Retinal pigment epithelial cell (primary cell): ENCODE measurements around the gene POLR1A.

Experiments used
- DNase-seq: peaks from one replicate; pipeline ENCODE4 v3.0.0-alpha.2; 2010; ENCODE audit warnings: low read depth
- H3K4me3 ChIP-seq: 2 replicates; pipeline ENCODE4 v1.5.1; 2011; ENCODE audit warnings: mild to moderate bottlenecking, low read length, control low read depth, moderate library complexity
- TF ChIP-seq, protein P1 (sequence below): conservative IDR thresholded peaks from 2 replicates; pipeline ENCODE4 v1.5.1; 2011; ENCODE audit warnings: low read depth, low read length, control low read depth, inconsistent platforms

The POLR1A gene

DNA sequence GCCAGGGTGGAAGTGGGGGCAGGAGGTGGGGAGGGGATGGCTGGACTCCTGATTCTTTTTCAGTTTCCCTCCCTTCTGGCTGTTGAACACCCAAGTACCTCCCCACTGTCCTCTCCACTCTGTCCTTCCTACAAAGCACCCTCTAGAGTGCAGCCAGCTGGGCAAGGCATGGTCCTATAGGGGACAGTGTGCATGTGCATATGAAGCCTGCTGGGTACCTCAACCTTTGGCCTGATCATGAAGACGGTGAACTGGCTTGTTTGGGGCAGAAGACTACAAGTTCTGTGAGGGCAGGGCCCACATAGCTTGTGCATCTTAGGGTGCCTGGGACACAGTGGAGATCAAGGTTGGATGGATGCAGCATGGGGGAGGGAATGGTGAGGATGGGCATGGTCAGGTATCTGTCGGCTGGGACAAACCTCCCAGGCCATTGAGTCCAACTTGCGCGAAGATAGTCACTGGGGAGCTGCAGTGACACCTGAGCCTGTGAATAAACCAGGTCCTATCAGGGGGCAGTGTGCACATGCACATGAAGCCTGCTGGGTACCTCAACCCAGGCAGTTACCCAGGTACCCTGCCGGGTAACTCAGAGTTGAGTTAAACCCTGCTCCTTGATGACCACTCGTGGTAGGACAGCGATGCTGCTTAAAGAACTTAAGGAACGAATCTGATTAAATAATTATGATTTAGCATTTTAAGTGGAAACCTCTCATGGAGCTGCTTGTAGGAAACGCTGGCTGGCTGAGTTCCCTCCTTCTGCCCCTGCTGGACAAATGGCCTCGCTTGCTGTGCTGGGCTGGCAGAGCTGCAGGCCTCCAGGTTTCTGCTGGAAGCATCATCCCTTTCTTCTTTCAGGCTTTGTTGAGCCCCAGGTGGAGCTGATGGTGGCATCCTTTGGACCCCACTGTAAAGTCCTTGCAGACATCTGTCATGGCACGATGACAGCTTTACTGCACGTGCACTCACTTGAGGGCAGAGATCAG lies 84.0 kb downstream of the POLR1A start:
- DNase-seq: no peak
- TF ChIP-seq, protein P1, sequence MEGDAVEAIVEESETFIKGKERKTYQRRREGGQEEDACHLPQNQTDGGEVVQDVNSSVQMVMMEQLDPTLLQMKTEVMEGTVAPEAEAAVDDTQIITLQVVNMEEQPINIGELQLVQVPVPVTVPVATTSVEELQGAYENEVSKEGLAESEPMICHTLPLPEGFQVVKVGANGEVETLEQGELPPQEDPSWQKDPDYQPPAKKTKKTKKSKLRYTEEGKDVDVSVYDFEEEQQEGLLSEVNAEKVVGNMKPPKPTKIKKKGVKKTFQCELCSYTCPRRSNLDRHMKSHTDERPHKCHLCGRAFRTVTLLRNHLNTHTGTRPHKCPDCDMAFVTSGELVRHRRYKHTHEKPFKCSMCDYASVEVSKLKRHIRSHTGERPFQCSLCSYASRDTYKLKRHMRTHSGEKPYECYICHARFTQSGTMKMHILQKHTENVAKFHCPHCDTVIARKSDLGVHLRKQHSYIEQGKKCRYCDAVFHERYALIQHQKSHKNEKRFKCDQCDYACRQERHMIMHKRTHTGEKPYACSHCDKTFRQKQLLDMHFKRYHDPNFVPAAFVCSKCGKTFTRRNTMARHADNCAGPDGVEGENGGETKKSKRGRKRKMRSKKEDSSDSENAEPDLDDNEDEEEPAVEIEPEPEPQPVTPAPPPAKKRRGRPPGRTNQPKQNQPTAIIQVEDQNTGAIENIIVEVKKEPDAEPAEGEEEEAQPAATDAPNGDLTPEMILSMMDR: peak; percentile 30
- no peak overlapping the region for H3K4me3 ChIP-seq

DNA sequence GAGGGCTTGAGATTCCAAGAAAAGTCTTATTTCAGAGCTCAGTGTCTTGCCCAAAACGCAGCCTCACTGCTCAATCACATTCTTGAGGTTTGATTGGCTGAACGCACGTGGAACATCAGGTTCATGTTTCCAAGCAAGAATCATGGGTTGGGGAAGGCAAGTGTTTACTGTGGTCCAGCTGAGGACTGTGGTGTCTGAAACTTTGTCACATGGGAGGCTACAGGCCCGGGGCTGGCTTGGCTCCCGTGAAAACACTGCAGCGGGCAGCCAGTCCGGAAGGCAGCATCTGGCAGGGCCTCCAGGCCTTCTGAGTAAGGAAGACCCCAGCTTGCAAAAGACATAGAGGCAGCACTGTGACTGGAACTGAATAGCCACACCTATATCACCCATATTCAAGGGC lies 84.7 kb downstream of the POLR1A start:
- TF ChIP-seq, protein P1: no peak

DNA sequence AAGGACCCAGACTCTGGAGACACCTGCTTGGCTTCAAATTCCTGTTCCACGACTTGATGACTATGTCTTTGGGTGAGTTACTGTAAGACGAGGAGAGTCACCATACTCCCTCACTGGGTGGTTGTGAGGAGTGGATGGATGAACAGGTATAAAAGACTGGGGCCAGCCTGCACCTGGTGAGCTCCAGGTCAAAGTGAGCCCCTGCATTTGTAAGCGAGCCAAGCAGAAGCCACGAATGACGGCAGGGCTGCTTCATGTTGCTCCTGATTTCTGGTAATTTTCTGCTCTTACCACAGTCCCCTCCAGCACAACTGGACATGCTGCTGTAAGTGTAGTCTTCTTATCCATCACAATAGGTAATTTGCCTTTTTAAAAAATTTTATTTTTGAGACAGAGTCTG lies 86.6 kb downstream of the POLR1A start:
- DNase-seq: no peak
- TF ChIP-seq, protein P1: no peak
- no peak overlapping the region for H3K4me3 ChIP-seq

More for the DNA sequence above, 84.7 kb downstream of the POLR1A start:
- no peak for DNase-seq
- H3K4me3 ChIP-seq: no peak overlapping the region

DNA sequence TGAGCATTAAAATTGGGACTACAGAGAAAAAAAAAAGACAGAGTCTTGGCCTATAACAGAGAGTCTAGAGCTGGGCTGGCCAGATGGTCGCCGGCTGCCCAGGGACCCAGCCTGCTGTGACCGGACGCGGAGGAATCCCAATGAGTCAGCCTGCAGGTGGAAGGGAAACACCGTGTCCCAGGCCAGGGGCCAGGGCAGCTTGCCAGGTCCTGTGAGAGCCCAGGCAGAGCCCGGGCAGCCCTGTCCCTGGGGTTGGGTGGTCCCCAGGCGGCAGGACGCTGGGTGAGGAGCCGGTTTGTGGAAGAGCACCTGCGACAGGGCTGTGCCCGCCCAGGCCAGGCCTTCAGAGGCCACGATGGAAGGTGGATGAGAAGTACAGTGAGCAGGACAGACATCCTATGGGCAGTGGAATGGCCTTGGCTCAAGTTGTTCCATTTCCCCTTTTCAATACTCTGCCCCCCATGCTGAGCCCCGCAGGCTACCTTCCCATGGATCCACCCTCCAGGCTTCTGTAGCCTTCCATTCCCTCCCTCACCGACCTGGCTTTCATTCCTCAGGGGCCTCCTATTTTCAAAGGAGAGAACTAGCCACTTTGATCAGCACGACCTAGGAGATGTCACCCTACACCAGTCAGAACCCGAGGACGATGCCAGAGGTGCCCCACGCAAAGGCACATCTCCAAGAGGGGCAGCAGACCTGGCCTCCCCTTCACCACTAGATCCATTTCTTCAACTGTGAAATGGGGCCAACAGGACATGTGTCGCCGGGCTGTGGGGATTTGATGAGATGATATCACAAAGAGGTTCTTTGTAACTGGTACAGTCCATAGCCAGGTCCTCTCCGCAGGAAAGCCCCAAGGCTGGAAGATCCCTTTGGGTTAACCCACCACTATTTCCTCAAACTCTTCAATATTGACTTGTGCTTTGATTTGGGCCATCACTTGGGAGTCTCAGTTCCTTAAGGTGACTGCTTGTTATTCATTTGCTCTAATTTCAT lies 87.5 kb downstream of the POLR1A start:
- no peak for DNase-seq
- H3K4me3 ChIP-seq: no peak overlapping the region
- TF ChIP-seq, protein P1: no peak

DNA sequence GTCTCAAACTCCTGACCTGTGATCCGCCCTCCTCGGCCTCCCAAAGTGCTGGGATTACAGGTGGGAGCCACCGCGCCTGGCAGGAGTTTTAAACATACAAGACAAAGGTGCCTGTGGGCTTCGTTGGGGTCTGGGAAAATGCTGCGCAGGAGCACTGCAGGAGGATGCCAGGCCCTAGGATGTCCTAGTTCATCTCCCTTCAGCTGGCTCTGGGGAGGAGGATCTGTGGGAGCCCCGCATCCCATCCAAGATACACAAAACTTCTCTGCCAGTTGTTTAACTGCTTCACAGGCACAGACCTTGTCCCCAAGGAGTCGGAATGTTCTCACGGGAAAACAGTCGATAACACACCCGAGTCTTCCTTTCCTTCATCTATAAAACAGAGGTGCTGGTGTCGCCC lies 89.1 kb downstream of the POLR1A start:
- TF ChIP-seq, protein P1: no peak
- no peak for DNase-seq
- no peak overlapping the region for H3K4me3 ChIP-seq

DNA sequence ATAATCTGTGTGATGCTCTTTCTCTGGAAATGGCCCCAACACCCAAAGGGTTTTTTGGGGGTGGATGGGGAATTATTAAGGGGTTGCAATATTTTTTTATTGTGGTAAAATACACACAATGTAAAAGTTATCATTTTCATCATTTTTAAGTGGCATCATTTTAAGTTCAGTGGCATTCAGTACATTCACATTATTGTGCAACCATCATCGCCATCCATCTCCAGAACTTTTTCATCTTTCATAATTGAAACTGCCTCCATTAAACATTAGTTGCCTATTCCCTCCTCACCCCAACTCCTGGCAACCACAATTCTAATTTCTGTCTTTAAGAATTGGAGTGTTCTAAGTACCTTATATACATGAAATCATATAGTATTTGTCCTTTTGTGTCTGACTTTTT lies 90.0 kb downstream of the POLR1A start:
- TF ChIP-seq, protein P1: no peak
- no peak for DNase-seq
- no peak overlapping the region for H3K4me3 ChIP-seq
